Measurements from ENCODE around the gene CNST. TPM values are rescaled to one million over a fixed set of nuclear protein-coding genes. Genes with fewer than 3 reads are reported as not detected.
"Not testable (repeated sequence)": the region's sequence is repeated elsewhere in the genome, so short reads cannot be mapped to it uniquely, and the experiment has no call there.

The CNST gene
- total RNA-seq, 4 donors from 2014 or later = 20.2 to 26.2 (median 24.3) TPM

DNA sequence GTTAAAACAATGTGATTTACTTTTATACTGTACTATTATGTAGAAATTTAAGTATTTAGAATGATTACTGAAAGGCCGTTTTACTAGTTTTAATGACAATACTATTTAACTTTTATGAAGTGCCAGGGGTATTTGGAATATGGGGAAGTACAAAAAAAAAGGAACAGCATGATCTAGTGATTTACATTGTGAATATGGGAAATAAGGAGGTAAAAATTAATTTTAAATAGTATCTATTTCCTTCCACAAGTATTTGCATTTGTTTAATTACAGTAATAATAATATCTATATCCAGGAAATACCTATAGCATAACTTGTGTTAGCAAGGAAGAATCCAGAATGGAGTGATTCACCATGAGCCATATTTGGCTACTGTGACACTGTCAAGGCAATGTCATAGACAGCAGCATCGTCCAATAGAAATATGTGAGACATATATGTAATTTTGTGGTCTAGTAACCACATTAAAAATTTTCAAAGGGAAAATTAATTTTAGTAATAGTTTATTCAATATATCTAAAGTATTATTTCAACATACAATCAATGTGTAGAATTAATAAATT, 22.0 kb downstream of the CNST start:
- Histone ChIP-seq H3K27ac (peak overlapping the region; percentile 74), H3K36me3 (peaks cover 4% of the 10 kb centered on the region), H3K4me3 (no peak overlapping the region), H3K4me1 (peaks cover 37% of the 10 kb centered on the region), H3K27me3 (no peaks in the 10 kb centered on the region), H3K9me3 (no peaks in the 10 kb centered on the region)
- DNase-seq (ENCODE audit: low spot score in 2 of 2) = no peak
- no peak for TF ChIP-seq POLR2A (IDR thresholded peaks at IDR 0.05)
- TF ChIP-seq CTCF (IDR thresholded peaks at IDR 0.05) = no peak
- TF ChIP-seq EP300 (IDR thresholded peaks at IDR 0.05) = no peak
- TF ChIP-seq POLR2AphosphoS5 (IDR thresholded peaks at IDR 0.05) = no peak
- 57% methylated on average over 2 of the region's 2 CpGs for WGBS

GRCh38 chr1:246589919-246590318, 23.7 kb downstream of the CNST start:
- WGBS = 99% methylated on average over 10 of the region's 10 CpGs
- H3K27ac ChIP-seq; H3K27me3 ChIP-seq; H3K4me3 ChIP-seq; DNase-seq (ENCODE audit: low spot score in 2 of 2); H3K36me3 ChIP-seq; H3K9me3 ChIP-seq: not testable (repeated sequence)
- peaks cover 32% of the 10 kb centered on the region for H3K4me1 ChIP-seq

DNA sequence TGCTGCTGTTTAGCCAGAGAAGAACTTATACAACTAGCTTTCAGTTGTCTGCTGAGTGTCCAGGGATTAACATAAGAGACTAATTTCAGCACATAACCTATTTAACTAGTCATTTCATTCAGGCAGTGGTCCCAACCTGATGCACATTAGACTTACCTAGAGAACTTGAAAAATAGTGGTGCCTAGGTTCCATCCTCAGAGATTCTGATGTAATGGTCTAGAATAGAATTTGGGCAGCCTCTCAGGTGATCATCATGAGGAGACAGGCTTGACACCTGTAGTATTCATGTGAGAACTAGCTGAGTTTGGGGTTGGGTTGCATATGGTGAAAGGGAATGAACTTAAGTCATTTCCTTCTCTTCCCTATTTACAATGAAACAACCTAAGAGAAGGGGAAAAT, 24.8 kb downstream of the CNST start:
- H3K36me3 ChIP-seq = peaks cover 4% of the 10 kb centered on the region
- TF ChIP-seq POLR2A (IDR thresholded peaks at IDR 0.05) = no peak
- H3K27me3 ChIP-seq = no peaks in the 10 kb centered on the region
- H3K4me3 ChIP-seq = no peak overlapping the region
- no peak for DNase-seq (ENCODE audit: low spot score in 2 of 2)
- H3K27ac ChIP-seq = no peak overlapping the region
- peaks cover 40% of the 10 kb centered on the region for H3K4me1 ChIP-seq
- no peaks in the 10 kb centered on the region for H3K9me3 ChIP-seq

DNA sequence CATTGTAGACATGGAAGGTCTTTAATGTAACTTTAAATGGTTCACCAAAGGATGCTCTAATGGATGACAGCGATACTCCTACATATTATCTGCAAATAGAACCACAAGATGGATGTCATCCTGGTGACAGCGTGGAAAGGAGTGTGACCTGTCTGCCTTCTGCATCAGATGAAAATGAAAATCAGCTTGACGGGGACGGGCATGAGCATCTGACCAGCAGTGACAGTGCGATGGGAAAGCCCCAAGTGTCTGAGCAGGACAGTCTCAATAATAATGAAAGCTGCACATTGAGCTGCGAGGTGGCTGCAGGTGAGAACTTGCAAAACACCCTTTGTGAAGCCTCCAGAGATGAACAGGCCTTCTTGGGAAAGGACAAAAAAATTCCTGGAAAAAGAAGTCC, 25.2 kb downstream of the CNST start:
- peaks cover 44% of the 10 kb centered on the region for H3K4me1 ChIP-seq
- no peaks in the 10 kb centered on the region for H3K9me3 ChIP-seq
- DNase-seq (ENCODE audit: low spot score in 2 of 2) = no peak
- 85% methylated on average over 6 of the region's 6 CpGs for WGBS
- no peak for TF ChIP-seq CTCF (IDR thresholded peaks at IDR 0.05)
- no peak for TF ChIP-seq POLR2A (IDR thresholded peaks at IDR 0.05)
- TF ChIP-seq EP300 (IDR thresholded peaks at IDR 0.05) = no peak
- TF ChIP-seq POLR2AphosphoS5 (IDR thresholded peaks at IDR 0.05) = no peak
- H3K27ac ChIP-seq = no peak overlapping the region
- H3K4me3 ChIP-seq = no peak overlapping the region
- peaks cover 4% of the 10 kb centered on the region for H3K36me3 ChIP-seq
- H3K27me3 ChIP-seq = no peaks in the 10 kb centered on the region

- no peak for TF ChIP-seq POLR2AphosphoS5 (IDR thresholded peaks at IDR 0.05)
- TF ChIP-seq POLR2A (IDR thresholded peaks at IDR 0.05) = no peak
- no peak for TF ChIP-seq EP300 (IDR thresholded peaks at IDR 0.05)
- TF ChIP-seq CTCF (IDR thresholded peaks at IDR 0.05) = no peak
- WGBS = 76% methylated on average over 13 of the region's 13 CpGs
- Histone ChIP-seq H3K9me3 (no peaks in the 10 kb centered on the region), H3K36me3 (peaks cover 4% of the 10 kb centered on the region), H3K27me3 (no peaks in the 10 kb centered on the region), H3K4me3 (no peak overlapping the region), H3K27ac (peak overlapping the region; percentile 53), H3K4me1 (peaks cover 46% of the 10 kb centered on the region)
- no peak for DNase-seq (ENCODE audit: low spot score in 2 of 2)
Measured at GRCh38 chr1:246591958-246592357, 25.7 kb downstream of the CNST start.

GRCh38 chr1:246592695-246593094, 26.4 kb downstream of the CNST start:
- H3K4me1 ChIP-seq = peaks cover 46% of the 10 kb centered on the region
- no peak for DNase-seq (ENCODE audit: low spot score in 2 of 2)
- H3K36me3 ChIP-seq = peaks cover 4% of the 10 kb centered on the region
- H3K4me3 ChIP-seq = no peak overlapping the region
- TF ChIP-seq CTCF (IDR thresholded peaks at IDR 0.05) = no peak
- TF ChIP-seq POLR2AphosphoS5 (IDR thresholded peaks at IDR 0.05) = no peak
- TF ChIP-seq POLR2A (IDR thresholded peaks at IDR 0.05) = no peak
- TF ChIP-seq EP300 (IDR thresholded peaks at IDR 0.05) = no peak
- no peaks in the 10 kb centered on the region for H3K9me3 ChIP-seq
- H3K27ac ChIP-seq = peak overlapping the region; percentile 53
- H3K27me3 ChIP-seq = no peaks in the 10 kb centered on the region

All from suprapubic skin (tissue), 4 donors.